SU-DHL-6 (cell line): ENCODE data around the gene TAGLN2.

Source experiments
- H2AFZ ChIP-seq: fragments of 200-600 bp; sonication (generic); 2 replicates; pipeline ENCODE4 v1.6.1; 2014; ENCODE audit warnings: low read depth, mild to moderate bottlenecking, moderate library complexity, mixed read lengths, antibody characterized with exemption, low read length; ENCODE audit not compliant: severe bottlenecking
- H3F3A ChIP-seq: fragments of 200-600 bp; shearing (Covaris generic); 2 replicates; pipeline ENCODE4 v1.6.0; 2016; ENCODE audit warnings: antibody characterized with exemption, mild to moderate bottlenecking; ENCODE audit not compliant: insufficient read depth
- H3K27ac ChIP-seq: fragments of 200-600 bp; sonication (generic); 2 replicates; pipeline ENCODE4 v1.5.1; 2016; ENCODE audit warnings: low read depth, mild to moderate bottlenecking, low read length, moderate library complexity, mixed read lengths
- H3K27me3 ChIP-seq: fragments of 200-600 bp; sonication (generic), shearing (Covaris generic); 2 replicates; pipeline ENCODE4 v1.6.0; 2014; ENCODE audit warnings: mild to moderate bottlenecking, low read length
- H3K36me3 ChIP-seq: fragments of 200-600 bp; sonication (generic); 2 replicates; pipeline ENCODE4 v1.6.1; 2014; ENCODE audit warnings: mild to moderate bottlenecking, low read length, mixed read lengths
- H3K4me2 ChIP-seq: fragments of 300-600, 200-600 bp; shearing (Covaris generic), sonication (generic); 2 replicates; pipeline ENCODE4 v1.6.0; 2014; ENCODE audit warnings: low read length, low read depth, mild to moderate bottlenecking; ENCODE audit not compliant: poor library complexity, severe bottlenecking
- H3K4me3 ChIP-seq: fragments of 200-600 bp; sonication (generic); 2 replicates; pipeline ENCODE4 v1.5.1; 2014; ENCODE audit warnings: antibody characterized with exemption, low read length, mild to moderate bottlenecking, mixed read lengths; ENCODE audit not compliant: insufficient read depth, poor library complexity, severe bottlenecking
- H3K79me2 ChIP-seq: fragments of 200-600 bp; sonication (generic); 2 replicates; pipeline ENCODE4 v1.6.1; 2014; ENCODE audit warnings: mild to moderate bottlenecking, low read length, moderate library complexity; ENCODE audit not compliant: insufficient read depth
- H3K9ac ChIP-seq: fragments of 200-600 bp; sonication (generic); 2 replicates; pipeline ENCODE4 v1.7.0; 2014; ENCODE audit warnings: mild to moderate bottlenecking, low read length
- H3K9me2 ChIP-seq: fragments of 200-600 bp; sonication (generic); replicated peaks from 2 replicates; pipeline ENCODE4 v1.6.1; 2014; ENCODE audit warnings: low read length; ENCODE audit not compliant: insufficient read depth
- H3K9me3 ChIP-seq: fragments of 200-600 bp; sonication (generic); 2 replicates; pipeline ENCODE4 v1.6.1; 2014; ENCODE audit warnings: low read length, mixed read lengths; ENCODE audit not compliant: insufficient read depth
- H4K20me1 ChIP-seq: fragments of 200-600 bp; sonication (generic); 2 replicates; pipeline ENCODE4 v1.6.1; 2014; ENCODE audit warnings: low read depth, mild to moderate bottlenecking, antibody characterized with exemption, low read length, moderate library complexity, mixed read lengths
- EZH2phosphoT487 ChIP-seq: fragments of 200-600 bp; sonication (generic), shearing (Covaris generic); conservative IDR thresholded peaks from 2 replicates; pipeline ENCODE4 v1.6.1; 2018; ENCODE audit warnings: mild to moderate bottlenecking, antibody characterized with exemption, low read length, moderate library complexity, mixed read lengths
- TF ChIP-seq, protein P1 (sequence below): fragments of 200-600 bp; sonication (generic); IDR thresholded peaks from one replicate; pipeline ENCODE4 v1.5.1; 2017; ENCODE audit warnings: antibody characterized with exemption, mild to moderate bottlenecking, low read length, moderate library complexity; ENCODE audit not compliant: insufficient read depth, poor library complexity, severe bottlenecking

Gene TAGLN2

DNA sequence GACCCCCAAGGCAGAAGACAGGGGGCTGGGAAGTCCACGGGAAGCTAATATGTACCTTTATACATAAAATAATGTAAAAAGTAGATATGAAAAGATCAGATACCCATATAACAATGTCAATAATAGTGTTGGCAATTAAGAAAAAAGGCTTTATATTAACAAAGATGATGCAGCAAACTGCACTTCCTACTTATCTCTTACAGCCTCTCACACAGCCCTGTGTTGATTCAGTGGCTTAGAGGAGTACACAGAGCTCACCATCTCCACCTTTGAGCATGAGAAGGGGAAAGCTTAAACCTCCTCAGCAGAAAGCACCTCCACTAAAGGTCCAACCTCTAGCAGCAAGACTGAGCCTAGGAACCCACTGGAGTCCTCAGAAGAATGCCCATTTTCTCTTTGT is 55.7 kb downstream of the TAGLN2 start:
- Histone ChIP-seq H2AFZ (no peak overlapping the region), H3K36me3 (no peaks in the 10 kb centered on the region), H3K27me3 (no peaks in the 10 kb centered on the region), H3K9me3 (no peaks in the 10 kb centered on the region), H3K4me3 (no peak overlapping the region), H3K9ac (no peak overlapping the region), H3K4me2 (no peak overlapping the region), H3K79me2 (no peaks in the 10 kb centered on the region), H3K27ac (no peak overlapping the region), H3F3A (no peaks in the 10 kb centered on the region), H4K20me1 (no peaks in the 10 kb centered on the region), H3K9me2 (no peaks in the 10 kb centered on the region)
- TF ChIP-seq, protein P1, sequence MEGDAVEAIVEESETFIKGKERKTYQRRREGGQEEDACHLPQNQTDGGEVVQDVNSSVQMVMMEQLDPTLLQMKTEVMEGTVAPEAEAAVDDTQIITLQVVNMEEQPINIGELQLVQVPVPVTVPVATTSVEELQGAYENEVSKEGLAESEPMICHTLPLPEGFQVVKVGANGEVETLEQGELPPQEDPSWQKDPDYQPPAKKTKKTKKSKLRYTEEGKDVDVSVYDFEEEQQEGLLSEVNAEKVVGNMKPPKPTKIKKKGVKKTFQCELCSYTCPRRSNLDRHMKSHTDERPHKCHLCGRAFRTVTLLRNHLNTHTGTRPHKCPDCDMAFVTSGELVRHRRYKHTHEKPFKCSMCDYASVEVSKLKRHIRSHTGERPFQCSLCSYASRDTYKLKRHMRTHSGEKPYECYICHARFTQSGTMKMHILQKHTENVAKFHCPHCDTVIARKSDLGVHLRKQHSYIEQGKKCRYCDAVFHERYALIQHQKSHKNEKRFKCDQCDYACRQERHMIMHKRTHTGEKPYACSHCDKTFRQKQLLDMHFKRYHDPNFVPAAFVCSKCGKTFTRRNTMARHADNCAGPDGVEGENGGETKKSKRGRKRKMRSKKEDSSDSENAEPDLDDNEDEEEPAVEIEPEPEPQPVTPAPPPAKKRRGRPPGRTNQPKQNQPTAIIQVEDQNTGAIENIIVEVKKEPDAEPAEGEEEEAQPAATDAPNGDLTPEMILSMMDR = no peak
- no peak for TF ChIP-seq EZH2phosphoT487

DNA sequence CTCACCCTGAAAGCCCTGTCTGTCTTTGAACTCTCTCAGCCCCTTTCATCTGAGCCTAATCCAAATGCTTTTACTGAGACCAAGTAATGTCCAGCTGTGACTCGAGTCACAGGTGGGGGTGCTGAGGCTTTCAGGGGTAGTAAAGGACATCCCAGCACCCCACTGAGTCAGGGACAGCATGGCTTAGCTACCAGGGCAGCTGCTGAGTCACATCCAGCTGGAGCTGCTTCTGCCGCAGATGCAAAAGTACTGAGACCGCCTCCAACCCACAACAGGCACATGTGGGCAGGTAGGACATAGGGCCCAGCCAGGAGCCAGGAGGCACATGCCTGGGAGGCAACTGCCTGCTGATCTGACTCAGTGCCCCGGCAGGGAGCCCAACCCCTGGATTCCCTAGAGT is 56.1 kb downstream of the TAGLN2 start:
- Histone ChIP-seq H3K4me3 (no peak overlapping the region), H3K36me3 (no peaks in the 10 kb centered on the region), H3K9me2 (no peaks in the 10 kb centered on the region), H3F3A (no peaks in the 10 kb centered on the region), H3K9me3 (no peaks in the 10 kb centered on the region), H3K79me2 (no peaks in the 10 kb centered on the region), H3K9ac (no peak overlapping the region), H4K20me1 (no peaks in the 10 kb centered on the region), H3K4me2 (no peak overlapping the region), H3K27me3 (no peaks in the 10 kb centered on the region), H3K27ac (no peak overlapping the region), H2AFZ (no peak overlapping the region)
- TF ChIP-seq, protein P1 = no peak
- no peak for TF ChIP-seq EZH2phosphoT487

DNA sequence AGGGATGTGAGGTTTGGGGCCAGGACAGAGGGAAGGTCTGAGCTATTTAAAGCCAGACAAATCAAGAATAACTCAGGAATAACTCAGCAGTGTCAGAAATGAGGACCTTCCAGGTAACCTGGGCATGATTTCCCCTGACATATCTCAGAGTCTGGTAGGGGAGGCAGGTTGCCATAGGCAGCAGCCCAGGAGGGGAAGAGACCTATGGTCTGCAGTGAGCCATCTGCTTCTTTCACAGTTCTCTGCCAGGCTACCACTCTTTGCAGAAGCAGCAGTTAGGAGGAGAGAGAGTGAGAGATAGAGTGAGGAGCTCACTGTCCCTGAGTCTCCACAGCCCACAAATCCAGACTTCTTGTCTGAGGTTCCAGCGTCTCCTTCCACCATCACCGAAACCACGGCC is 56.5 kb downstream of the TAGLN2 start:
- Histone ChIP-seq H3K27ac (no peak overlapping the region), H3F3A (no peaks in the 10 kb centered on the region), H3K4me2 (no peak overlapping the region), H3K27me3 (no peaks in the 10 kb centered on the region), H3K9me2 (no peaks in the 10 kb centered on the region), H3K36me3 (no peaks in the 10 kb centered on the region), H2AFZ (no peak overlapping the region), H3K79me2 (no peaks in the 10 kb centered on the region), H3K9me3 (no peaks in the 10 kb centered on the region), H3K4me3 (no peak overlapping the region), H3K9ac (no peak overlapping the region), H4K20me1 (no peaks in the 10 kb centered on the region)
- TF ChIP-seq, protein P1 = no peak
- TF ChIP-seq EZH2phosphoT487 = no peak
